ENCODE data around the gene MYO16. TPM values are rescaled to one million over a fixed set of nuclear protein-coding genes. Genes with fewer than 3 reads are reported as not detected.

Gene MYO16
- total RNA-seq, 4 donors from 2014 or later, result 0.54 to 3.8 (median 1.5) TPM

DNA sequence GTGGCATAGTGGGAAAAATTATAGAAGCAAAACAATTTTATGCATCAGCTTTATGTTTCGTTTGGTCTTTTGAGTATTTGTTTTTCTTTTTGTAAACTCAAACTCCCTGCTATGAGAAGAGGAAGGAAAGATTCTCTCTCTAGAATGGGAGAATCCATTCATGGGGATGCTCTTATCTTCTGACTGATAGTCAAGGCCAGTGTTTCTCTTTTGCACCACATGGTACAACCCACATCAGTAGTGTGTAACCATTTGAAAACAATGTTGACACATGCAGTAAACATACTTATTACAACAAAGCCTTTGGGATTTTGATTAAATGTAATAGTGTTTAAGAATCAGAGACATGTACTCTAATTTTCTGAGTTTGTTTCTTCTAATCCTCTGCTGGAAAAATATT, 490.5 kb downstream of the MYO16 start:
- 57 to 70% methylated on average over 1 of the region's 1 CpG for WGBS, 2 donors (ENCODE audit: low coverage in 1 of 2)
- no peaks in the 10 kb centered on the region for H3K4me1 ChIP-seq
- no peaks in the 10 kb centered on the region for H3K27me3 ChIP-seq
- H3K27ac ChIP-seq, result no peak overlapping the region
- no peaks in the 10 kb centered on the region for H3K36me3 ChIP-seq
- no peak for ATAC-seq
- H3K4me3 ChIP-seq, result no peak overlapping the region
- no peaks in the 10 kb centered on the region for H3K9me3 ChIP-seq
- TF ChIP-seq, protein P1, sequence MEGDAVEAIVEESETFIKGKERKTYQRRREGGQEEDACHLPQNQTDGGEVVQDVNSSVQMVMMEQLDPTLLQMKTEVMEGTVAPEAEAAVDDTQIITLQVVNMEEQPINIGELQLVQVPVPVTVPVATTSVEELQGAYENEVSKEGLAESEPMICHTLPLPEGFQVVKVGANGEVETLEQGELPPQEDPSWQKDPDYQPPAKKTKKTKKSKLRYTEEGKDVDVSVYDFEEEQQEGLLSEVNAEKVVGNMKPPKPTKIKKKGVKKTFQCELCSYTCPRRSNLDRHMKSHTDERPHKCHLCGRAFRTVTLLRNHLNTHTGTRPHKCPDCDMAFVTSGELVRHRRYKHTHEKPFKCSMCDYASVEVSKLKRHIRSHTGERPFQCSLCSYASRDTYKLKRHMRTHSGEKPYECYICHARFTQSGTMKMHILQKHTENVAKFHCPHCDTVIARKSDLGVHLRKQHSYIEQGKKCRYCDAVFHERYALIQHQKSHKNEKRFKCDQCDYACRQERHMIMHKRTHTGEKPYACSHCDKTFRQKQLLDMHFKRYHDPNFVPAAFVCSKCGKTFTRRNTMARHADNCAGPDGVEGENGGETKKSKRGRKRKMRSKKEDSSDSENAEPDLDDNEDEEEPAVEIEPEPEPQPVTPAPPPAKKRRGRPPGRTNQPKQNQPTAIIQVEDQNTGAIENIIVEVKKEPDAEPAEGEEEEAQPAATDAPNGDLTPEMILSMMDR (IDR thresholded peaks at IDR 0.05), result no peak
- TF ChIP-seq POLR2AphosphoS5 (IDR thresholded peaks at IDR 0.05) (no peak), POLR2A (IDR thresholded peaks at IDR 0.05) (no peak), EP300 (IDR thresholded peaks at IDR 0.05) (no peak)

DNA sequence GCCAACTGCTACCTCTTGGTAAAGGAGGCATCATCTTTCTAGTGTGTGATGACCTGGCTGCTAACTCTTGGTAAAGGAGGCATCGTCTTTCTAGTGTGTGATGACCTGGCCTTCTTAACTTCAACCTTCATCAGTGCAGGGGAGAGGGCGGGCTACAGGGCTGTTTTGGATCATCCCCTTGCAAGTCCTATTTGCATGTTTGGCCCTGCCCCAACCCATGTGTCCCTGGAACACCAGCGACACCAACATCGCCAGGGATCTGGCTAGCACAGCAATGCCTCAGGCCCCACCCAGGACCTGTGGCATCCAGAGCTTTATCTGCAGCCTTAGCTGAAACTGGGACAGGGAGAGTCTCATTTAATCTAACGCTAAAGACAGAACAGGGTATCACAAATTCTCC, 492.4 kb downstream of the MYO16 start:
- TF ChIP-seq EP300 (IDR thresholded peaks at IDR 0.05), result no peak
- TF ChIP-seq, protein P1 (IDR thresholded peaks at IDR 0.05), result no peak
- TF ChIP-seq POLR2A (IDR thresholded peaks at IDR 0.05), result no peak
- no peak for TF ChIP-seq POLR2AphosphoS5 (IDR thresholded peaks at IDR 0.05)
- no peak for ATAC-seq
- Histone ChIP-seq H3K4me1 (no peaks in the 10 kb centered on the region), H3K4me3 (no peak overlapping the region), H3K9me3 (no peaks in the 10 kb centered on the region), H3K27ac (no peak overlapping the region), H3K27me3 (no peaks in the 10 kb centered on the region), H3K36me3 (no peaks in the 10 kb centered on the region)
- WGBS, 2 donors (ENCODE audit: low coverage in 1 of 2), result 100% methylated on average over 1 of the region's 5 CpGs

DNA sequence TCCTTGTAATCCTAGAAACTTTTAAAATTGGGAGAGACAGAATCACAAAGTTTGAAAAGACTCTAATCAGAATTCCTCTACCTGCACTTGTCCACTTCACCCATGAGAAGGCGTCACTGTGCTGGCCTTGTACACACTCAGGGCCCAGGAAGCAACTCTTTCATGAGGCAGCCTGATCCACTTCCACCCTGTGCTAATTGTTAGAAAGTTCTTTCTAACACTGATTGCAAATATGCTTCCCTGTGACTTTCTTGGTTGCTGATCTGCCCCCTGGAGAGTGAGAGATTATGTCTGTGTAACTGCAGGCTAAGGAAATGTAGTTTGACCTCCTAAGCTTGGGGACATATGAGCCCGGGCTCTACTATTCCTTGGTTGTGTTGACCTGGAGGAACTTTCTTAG, 494.6 kb downstream of the MYO16 start:
- Histone ChIP-seq H3K4me1 (no peaks in the 10 kb centered on the region), H3K36me3 (no peaks in the 10 kb centered on the region), H3K27me3 (no peaks in the 10 kb centered on the region), H3K27ac (no peak overlapping the region), H3K4me3 (no peak overlapping the region), H3K9me3 (no peaks in the 10 kb centered on the region)
- 90 to 92% methylated on average over 1 to 2 of the region's 2 CpGs for WGBS, 2 donors (ENCODE audit: low coverage in 1 of 2)
- no peak for ATAC-seq
- TF ChIP-seq POLR2AphosphoS5 (IDR thresholded peaks at IDR 0.05), result no peak
- no peak for TF ChIP-seq POLR2A (IDR thresholded peaks at IDR 0.05)
- TF ChIP-seq EP300 (IDR thresholded peaks at IDR 0.05), result no peak
- TF ChIP-seq, protein P1 (IDR thresholded peaks at IDR 0.05), result no peak

DNA sequence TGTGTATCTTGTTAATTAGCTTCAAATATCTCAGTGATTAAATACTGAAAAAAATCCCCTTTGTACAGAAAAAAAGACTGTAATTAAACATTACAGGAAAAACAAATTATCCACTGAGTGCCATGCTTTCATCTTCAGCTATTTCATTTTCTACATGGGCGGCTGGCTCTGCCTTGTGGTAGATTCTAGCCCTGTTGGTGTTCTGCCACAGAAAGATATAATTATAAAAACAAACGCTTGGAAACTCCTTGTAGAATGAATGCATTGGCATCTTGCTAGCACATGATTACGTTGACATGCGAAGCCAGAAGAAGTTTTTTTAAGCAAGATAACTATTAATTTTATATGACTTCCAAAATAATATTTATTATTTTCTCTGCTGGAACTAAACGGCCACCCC, 496.8 kb downstream of the MYO16 start:
- H3K27ac ChIP-seq, result no peak overlapping the region
- no peak for TF ChIP-seq POLR2AphosphoS5 (IDR thresholded peaks at IDR 0.05)
- TF ChIP-seq, protein P1 (IDR thresholded peaks at IDR 0.05), result no peak
- TF ChIP-seq POLR2A (IDR thresholded peaks at IDR 0.05), result no peak
- no peak for TF ChIP-seq EP300 (IDR thresholded peaks at IDR 0.05)
- H3K27me3 ChIP-seq, result no peaks in the 10 kb centered on the region
- ATAC-seq, result no peak
- no peaks in the 10 kb centered on the region for H3K9me3 ChIP-seq
- 76 to 79% methylated on average over 5 of the region's 5 CpGs for WGBS, 2 donors (ENCODE audit: low coverage in 1 of 2)
- H3K36me3 ChIP-seq, result no peaks in the 10 kb centered on the region
- peaks cover 0 to 4% (median 0%) of the 10 kb centered on the region in 3 donors for H3K4me1 ChIP-seq
- H3K4me3 ChIP-seq, result no peak overlapping the region

DNA sequence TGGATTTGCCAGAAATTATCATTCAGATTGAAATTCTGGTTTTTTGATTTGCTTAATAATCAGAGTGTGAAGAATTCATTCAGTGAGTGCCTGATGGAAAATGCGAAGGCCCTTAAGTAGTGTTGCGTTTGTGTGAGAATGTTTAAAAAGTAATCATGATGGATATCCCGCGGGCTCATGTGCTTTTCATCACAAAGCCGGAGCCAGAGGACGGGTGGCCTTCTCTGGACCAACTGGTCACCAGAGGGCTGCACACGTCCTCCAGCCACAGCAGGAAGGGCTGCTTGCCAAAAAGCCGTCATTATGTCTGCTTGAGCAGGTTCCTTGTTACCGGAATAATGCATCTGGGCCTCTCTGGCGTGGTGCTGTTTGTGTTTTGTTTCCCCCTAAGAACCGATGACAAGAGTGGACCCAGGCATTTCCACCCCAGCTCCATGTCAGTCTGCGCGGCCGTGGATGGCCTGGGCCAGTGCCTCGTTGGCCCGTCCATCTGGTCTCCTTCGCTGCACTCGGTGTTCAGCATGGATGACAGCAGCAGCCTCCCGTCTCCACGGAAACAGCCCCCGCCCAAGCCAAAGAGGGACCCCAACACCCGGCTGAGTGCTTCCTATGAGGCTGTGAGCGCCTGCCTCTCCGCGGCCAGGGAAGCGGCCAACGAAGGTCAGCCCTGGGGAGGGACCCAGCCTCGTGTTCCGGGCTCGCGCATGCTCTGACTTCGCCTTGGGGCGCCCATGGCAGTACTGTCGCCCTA, 497.7 kb downstream of the MYO16 start:
- Histone ChIP-seq H3K36me3 (no peaks in the 10 kb centered on the region), H3K9me3 (no peaks in the 10 kb centered on the region), H3K27me3 (no peaks in the 10 kb centered on the region), H3K4me3 (no peak overlapping the region), H3K4me1 (peaks cover 0 to 13% (median 0%) of the 10 kb centered on the region in 3 donors), H3K27ac (no peak overlapping the region)
- TF ChIP-seq POLR2A (IDR thresholded peaks at IDR 0.05) (no peak), POLR2AphosphoS5 (IDR thresholded peaks at IDR 0.05) (no peak), EP300 (IDR thresholded peaks at IDR 0.05) (no peak)
- TF ChIP-seq, protein P1 (IDR thresholded peaks at IDR 0.05), result no peak
- 94% methylated on average over 13 of the region's 34 CpGs; no CpG with 5 or more reads in 1 of the 2 donors for WGBS, 2 donors (ENCODE audit: low coverage in 1 of 2)
- no peak for ATAC-seq

Data from gastroesophageal sphincter (tissue), 4 donors.